RWPE1 (cell line): Measurements from ENCODE around the gene PKD1L1.

Source experiments
- CTCF ChIA-PET: fragments of 350-600 bp; sonication (Branson Sonifier 250); formaldehyde crosslinking; extraction: SDS; loops from one replicate; lab custom pipeline; 2021; lab: Yijun Ruan, JAX
- POLR2A ChIA-PET: fragments of 400-600 bp; formaldehyde crosslinking; extraction: SDS; loops from one replicate; lab custom pipeline; 2020; ENCODE audit warnings: antibody characterized with exemption; ENCODE audit not compliant: low non-redundant PET; lab: Yijun Ruan, JAX
- DNase-seq: peaks from one replicate; pipeline ENCODE4 v3.0.0; 2012; ENCODE audit warnings: low spot score
- H3K27ac ChIP-seq: fragments of 450-650 bp; 2 replicates; pipeline ENCODE4 v1.5.1; 2017
- CTCF ChIP-seq: fragments of 450-650 bp; conservative IDR thresholded peaks from 2 replicates; pipeline ENCODE4 v1.5.1; 2017; ENCODE audit warnings: low read depth, mild to moderate bottlenecking

The PKD1L1 gene

GRCh38 chr7:47764746-47765145 is 183.5 kb downstream of the PKD1L1 start:
- DNase-seq = no peak
- no peak for TF ChIP-seq CTCF
- CTCF ChIA-PET = no interaction called here
- H3K27ac ChIP-seq = no peak overlapping the region
- POLR2A ChIA-PET = no interaction called here

- POLR2A ChIA-PET = no interaction called here
- H3K27ac ChIP-seq = peak overlapping the region; percentile 48
- peak; percentile 60 for DNase-seq
- no peak for TF ChIP-seq CTCF
- CTCF ChIA-PET = interaction anchor here (0.5 kb wide), 1 partner anchor 356 kb away, joined by 4 read pairs; no protein-coding TSS in a partner anchor
Observed at GRCh38 chr7:47763063-47763974, 184.9 kb downstream of the PKD1L1 start.

- POLR2A ChIA-PET = no interaction called here
- DNase-seq = no peak
- CTCF ChIA-PET = interaction anchor here (0.5 kb wide), 1 partner anchor 355 kb away, joined by 4 read pairs; no protein-coding TSS in a partner anchor
Observed at GRCh38 chr7:47762746-47763062, 185.6 kb downstream of the PKD1L1 start.

GRCh38 chr7:47762207-47762606 is 186.1 kb downstream of the PKD1L1 start:
- H3K27ac ChIP-seq = no peak overlapping the region
- no peak for DNase-seq
- ChIA-PET POLR2A (no interaction called here), CTCF (interaction anchor here (0.7 kb wide), 1 partner anchor 256 kb away, joined by 5 read pairs; no protein-coding TSS in a partner anchor)
- no peak for TF ChIP-seq CTCF

More at GRCh38 chr7:47762746-47763062, 185.6 kb downstream of the PKD1L1 start:
- H3K27ac ChIP-seq = peak overlapping the region; percentile 48
- TF ChIP-seq CTCF = no peak

- DNase-seq = peak; percentile 26
- no peak; the same call in 1 of the 2 replicates for TF ChIP-seq CTCF
- POLR2A ChIA-PET = no interaction called here
- H3K27ac ChIP-seq = peak overlapping the region; percentile 87
- CTCF ChIA-PET = interaction anchor here (0.6 to 1.2 kb wide), 3 partner anchors 47 to 306 kb away, joined by 3 to 5 read pairs (median 3); no protein-coding TSS in a partner anchor
Observed at GRCh38 chr7:47759056-47759706, 189.1 kb downstream of the PKD1L1 start.

- H3K27ac ChIP-seq = peak overlapping the region; percentile 87
- ChIA-PET CTCF (interaction anchor here (0.6 to 1.2 kb wide), 2 partner anchors 47 to 305 kb away, joined by 3 read pairs; no protein-coding TSS in a partner anchor), POLR2A (no interaction called here)
- no peak for TF ChIP-seq CTCF
- no peak for DNase-seq
Observed at GRCh38 chr7:47758546-47758945, 189.7 kb downstream of the PKD1L1 start.
